B cell (primary cell): ENCODE results near the gene MYO5C. TPM values are rescaled to one million over a fixed set of nuclear protein-coding genes. Genes with fewer than 3 reads are reported as not detected.

Source experiments
- ATAC-seq: fragments of 200-7000 bp; cut with Tn5 transposase; one replicate; pipeline ENCODE4 v1.10.0; 2021; ENCODE audit warnings: low read depth, mild to moderate bottlenecking, moderate number of reproducible peaks, moderate library complexity
- CTCF ChIA-PET: fragments of 350-600 bp; sonication (Branson Sonifier 250); formaldehyde crosslinking; loops from one replicate; lab custom pipeline; 2021; ENCODE audit warnings: antibody characterized with exemption, inconsistent platforms; lab: Charles Lee
- POLR2A ChIA-PET: fragments of 350-600 bp; sonication (Branson Sonifier 250); formaldehyde crosslinking; loops from one replicate; lab custom pipeline; 2021; ENCODE audit warnings: antibody characterized with exemption; lab: Charles Lee
- DNase-seq: peaks from one replicate; pipeline ENCODE4 v3.0.0; 2013
- H2AFZ ChIP-seq: 2 replicates; pipeline ENCODE4 v1.6.1; 2012; ENCODE audit warnings: mild to moderate bottlenecking, low read depth, low read length; ENCODE audit not compliant: insufficient read depth, poor library complexity, severe bottlenecking
- H3K27ac ChIP-seq, 2 donors: 1 replicate in 1 of 2; 2 replicates in 1 of 2; pipeline ENCODE4 v1.5.1; 2012 to 2013; ENCODE audit warnings: low read length in 2 of 2, mild to moderate bottlenecking in 2 of 2, moderate library complexity in 1 of 2
- H3K27me3 ChIP-seq, 4 experiments: fragments of 200-600 bp in 1 of 4; sonication (generic) in 1 of 4; replicated peaks in 1 of 4; 1 replicate in 2 of 4; 2 replicates in 2 of 4; pipeline versions ENCODE4 v1.6.1 to v1.7.0; 2013 to 2016; ENCODE audit warnings: low read length in 3 of 4, mild to moderate bottlenecking in 2 of 4, mixed read lengths in 1 of 4, moderate library complexity in 1 of 4; ENCODE audit not compliant: insufficient read depth in 4 of 4, control insufficient read depth in 3 of 4; ENCODE audit errors: control extremely low read depth in 1 of 4
- H3K36me3 ChIP-seq, 2 experiments: replicated peaks in 1 of 2; 1 replicate in 1 of 2; 2 replicates in 1 of 2; pipeline versions ENCODE4 v1.6.1 to v1.7.1; 2013; ENCODE audit warnings: low read length in 1 of 2; ENCODE audit not compliant: insufficient read depth in 2 of 2, control insufficient read depth in 1 of 2; ENCODE audit errors: control extremely low read depth in 1 of 2, extremely low read depth in 1 of 2
- H3K4me1 ChIP-seq, 2 donors: fragments of 200-600 bp in 1 of 2; sonication (generic) in 1 of 2; 1 replicate in 1 of 2; 2 replicates in 1 of 2; pipeline versions ENCODE4 v1.5.1 to v1.6.1; 2013 to 2017; ENCODE audit warnings: low read length in 2 of 2; ENCODE audit not compliant: control insufficient read depth in 2 of 2, insufficient read depth in 2 of 2
- H3K4me2 ChIP-seq: replicated peaks from 2 replicates; pipeline ENCODE3; 2012; ENCODE audit warnings: mild to moderate bottlenecking, low read depth, low read length; ENCODE audit not compliant: poor library complexity, severe bottlenecking
- H3K4me3 ChIP-seq, 5 experiments: fragments of 200-600 bp in 1 of 5; sonication (generic) in 1 of 5; 1 replicate in 3 of 5; 2 replicates in 2 of 5; pipeline versions ENCODE4 v1.5.1 to v1.7.0; 2011 to 2016; ENCODE audit warnings: low read length in 4 of 5, mild to moderate bottlenecking in 4 of 5, low read depth in 2 of 5, control low read depth in 1 of 5, moderate library complexity in 1 of 5; ENCODE audit not compliant: insufficient read depth in 1 of 5; ENCODE audit errors: control extremely low read depth in 1 of 5, extremely low read depth in 1 of 5
- H3K79me2 ChIP-seq: fragments of 200-600 bp; sonication (generic); one replicate; pipeline ENCODE4 v1.6.0; 2016; ENCODE audit warnings: low read length; ENCODE audit not compliant: control insufficient read depth, insufficient read depth
- H3K9ac ChIP-seq: fragments of 200-600 bp; sonication (generic); 2 replicates; pipeline ENCODE4 v1.6.1; 2017; ENCODE audit warnings: mild to moderate bottlenecking, low read length, moderate library complexity
- H3K9me3 ChIP-seq, 3 donors: one replicate each; pipeline versions ENCODE4 v1.6.1 to v1.7.1; 2013; ENCODE audit warnings: low read length in 2 of 3; ENCODE audit not compliant: control insufficient read depth in 2 of 3, insufficient read depth in 1 of 3; ENCODE audit errors: control extremely low read depth in 1 of 3
- H4K20me1 ChIP-seq: 2 replicates; pipeline ENCODE4 v1.6.0; 2012; ENCODE audit warnings: mild to moderate bottlenecking, low read length; ENCODE audit not compliant: insufficient read depth, control insufficient read depth, poor library complexity, severe bottlenecking
- H3K27ac Mint-ChIP-seq: one replicate; pipeline ENCODE4 v1.8.0; 2021; ENCODE audit warnings: mixed read lengths
- H3K27me3 Mint-ChIP-seq: one replicate; pipeline ENCODE4 v1.8.0; 2021; ENCODE audit warnings: mixed read lengths
- H3K4me1 Mint-ChIP-seq: one replicate; pipeline ENCODE4 v1.8.0; 2021; ENCODE audit warnings: mixed read lengths
- H3K4me3 Mint-ChIP-seq: one replicate; pipeline ENCODE4 v1.8.0; 2021; ENCODE audit warnings: mixed read lengths
- H3K9me3 Mint-ChIP-seq: one replicate; pipeline ENCODE4 v1.8.0; 2022; ENCODE audit warnings: mixed read lengths; ENCODE audit not compliant: insufficient read depth
- CTCF ChIP-seq: fragments of 200-600 bp; IDR thresholded peaks from one replicate; pipeline ENCODE4 v1.8.0; 2022; ENCODE audit warnings: antibody characterized with exemption, mild to moderate bottlenecking
- EZH2 ChIP-seq: IDR thresholded peaks from 2 replicates; pipeline ENCODE4 v1.6.1; 2012; ENCODE audit warnings: borderline replicate concordance, low read depth, mild to moderate bottlenecking, moderate library complexity, low read length; ENCODE audit not compliant: insufficient read depth, poor library complexity, severe bottlenecking
- WGBS: methylation state at CpG from one replicate; pipeline ENCODE4 v1.1.5; 2013; ENCODE audit warnings: missing lambda C conversion rate; ENCODE audit not compliant: insufficient coverage; 5-methylcytosine and 5-hydroxymethylcytosine counted together
- intact Hi-C: fragments of 100-400 bp; cut with micrococcal nuclease; formaldehyde crosslinking; loops from one replicate; pipeline ENCODE4 v1.10.0; 2022
- polyA plus RNA-seq: library from polyadenylated mRNA; depleted of rRNA; stranded (reverse); fragments of >200 nt; gene quantifications from 2 replicates; pipeline ENCODE4 v1.2.3, GENCODE V29; 2012
- total RNA-seq, 2 donors: library from RNA; stranded (reverse); fragments of 120-200 nt in 1 of 2; gene quantifications; 1 replicate in 1 of 2; 2 replicates in 1 of 2; pipeline versions ENCODE4 v1.2.3 to v1.2.4, GENCODE V29; 2013 to 2022

The MYO5C gene
- total and polyA plus RNA-seq, 2 donors (not counting 1 experiment from before 2014, with no cell fraction given): 0.54 to 4.5 TPM

GRCh38 chr15:52252781-52253180, 42.8 kb downstream of the MYO5C start:
- DNase-seq (no peak), ATAC-seq (no peak)
- TF ChIP-seq CTCF (no peak), EZH2 (no peak)
- Histone ChIP-seq H3K4me1 (peaks cover 16 to 26% of the 10 kb centered on the region in 2 donors), H3K4me3 (no peak overlapping the region), H3K9ac (no peak overlapping the region), H3K9me3 (no peaks in the 10 kb centered on the region), H3K79me2 (no peaks in the 10 kb centered on the region), H3K4me2 (no peak overlapping the region), H3K27ac (no peak overlapping the region), H4K20me1 (no peaks in the 10 kb centered on the region), H3K27me3 (no peaks in the 10 kb centered on the region), H3K36me3 (no peaks in the 10 kb centered on the region), H2AFZ (no peak overlapping the region)
- ChIA-PET POLR2A (interaction anchor here (0.7 to 7.0 kb wide), 4 partner anchors 19 to 657 kb away, joined by 3 to 61 read pairs (median 3); no protein-coding TSS in a partner anchor), CTCF (interaction anchor here (1.5 to 17.8 kb wide), 4 partner anchors 9 to 83 kb away, joined by 4 to 512 read pairs (median 24); no protein-coding TSS in a partner anchor)
- Mint-ChIP-seq H3K9me3 (no peaks in the 10 kb centered on the region), H3K27me3 (no peaks in the 10 kb centered on the region), H3K4me1 (peaks cover 35% of the 10 kb centered on the region), H3K27ac (peak overlapping the region; percentile 37), H3K4me3 (no peak overlapping the region)
- intact Hi-C loops: loop anchor here (10.0 kb wide), 1 partner anchor 352 kb away; no protein-coding TSS in a partner anchor
- WGBS: 93% methylated on average over 2 of the region's 4 CpGs

- H2AFZ ChIP-seq: no peak overlapping the region
- Mint-ChIP-seq H3K27me3 (no peaks in the 10 kb centered on the region), H3K27ac (no peak overlapping the region), H3K9me3 (no peaks in the 10 kb centered on the region), H3K4me1 (peaks cover 33% of the 10 kb centered on the region), H3K4me3 (no peak overlapping the region)
- DNase-seq: no peak
- H3K36me3 ChIP-seq: no peaks in the 10 kb centered on the region
- no peak overlapping the region for H3K27ac ChIP-seq
- H3K9ac ChIP-seq: no peak overlapping the region
- H3K9me3 ChIP-seq: no peaks in the 10 kb centered on the region
- POLR2A ChIA-PET: no interaction called here
- no peak overlapping the region for H3K4me3 ChIP-seq
- intact Hi-C loops: loop anchor here (10.0 kb wide), 1 partner anchor 353 kb away; no protein-coding TSS in a partner anchor
- no peak for ATAC-seq
- WGBS: 100% methylated on average over 3 of the region's 8 CpGs
- CTCF ChIA-PET: interaction anchor here (1.0 to 17.8 kb wide), 6 partner anchors 10 to 484 kb away, joined by 3 to 512 read pairs (median 6); no protein-coding TSS in a partner anchor
- no peaks in the 10 kb centered on the region for H3K27me3 ChIP-seq
- H3K79me2 ChIP-seq: no peaks in the 10 kb centered on the region
- no peak overlapping the region for H3K4me2 ChIP-seq
- H3K4me1 ChIP-seq: peaks cover 12 to 17% of the 10 kb centered on the region in 2 donors
- TF ChIP-seq EZH2 (no peak), CTCF (no peak)
- H4K20me1 ChIP-seq: no peaks in the 10 kb centered on the region
Observed at GRCh38 chr15:52251144-52251860, 44.3 kb downstream of the MYO5C start.
